HFF-Myc (cell line): ENCODE data around the gene MSI2.

ENCODE experiments used
- DNase-seq: peaks from one replicate; pipeline ENCODE4 v3.0.0-alpha.2; 2011; ENCODE audit warnings: low read depth; ENCODE audit errors: extremely low read depth
- H3K4me3 ChIP-seq: replicated peaks from 2 replicates; pipeline ENCODE4 v1.5.1; 2011; ENCODE audit warnings: low read depth, mild to moderate bottlenecking, control low read depth, low read length
- CTCF ChIP-seq: IDR thresholded peaks from 2 replicates; pipeline ENCODE4 v1.5.1; 2012; ENCODE audit warnings: mild to moderate bottlenecking, low read depth, low read length, control low read depth; ENCODE audit errors: missing control alignments

The MSI2 gene

GRCh38 chr17:57255776-57256681 is at the start of gene MSI2:
MSI2 (plus strand) TSS chr17:57256523; CDS start chr17:57256743, 220 bp downstream.
- no peak for TF ChIP-seq CTCF
- H3K4me3 ChIP-seq, result peak within 1 kb of the TSS; percentile 61
- DNase-seq, result peak; percentile 35

GRCh38 chr17:57206928-57207327 is 49.4 kb upstream of the MSI2 start:
- DNase-seq, result no peak
- no peak overlapping the region for H3K4me3 ChIP-seq
- no peak for TF ChIP-seq CTCF

- no peak for TF ChIP-seq CTCF
- H3K4me3 ChIP-seq, result no peak overlapping the region
- DNase-seq, result no peak
Observed at GRCh38 chr17:57207396-57207795, 48.9 kb upstream of the MSI2 start.

GRCh38 chr17:57210224-57210553 is 46.1 kb upstream of the MSI2 start:
- no peak for DNase-seq
- no peak overlapping the region for H3K4me3 ChIP-seq
- TF ChIP-seq CTCF, result no peak

GRCh38 chr17:57210972-57211411 is 45.3 kb upstream of the MSI2 start:
- TF ChIP-seq CTCF, result no peak
- no peak for DNase-seq
- no peak overlapping the region for H3K4me3 ChIP-seq

- no peak for TF ChIP-seq CTCF
- no peak overlapping the region for H3K4me3 ChIP-seq
- DNase-seq, result no peak
Observed at GRCh38 chr17:57211543-57211942, 44.8 kb upstream of the MSI2 start.
